B cell (primary cell): ENCODE measurements around the gene FKBP2. TPM values are rescaled to one million over a fixed set of nuclear protein-coding genes. Genes with fewer than 3 reads are reported as not detected.

Experiments used
- ATAC-seq: fragments of 200-7000 bp; cut with Tn5 transposase; one replicate; pipeline ENCODE4 v1.10.0; 2021; ENCODE audit warnings: low read depth, mild to moderate bottlenecking, moderate number of reproducible peaks, moderate library complexity
- CTCF ChIA-PET: fragments of 350-600 bp; sonication (Branson Sonifier 250); formaldehyde crosslinking; loops from one replicate; lab custom pipeline; 2021; ENCODE audit warnings: antibody characterized with exemption, inconsistent platforms; lab: Charles Lee
- POLR2A ChIA-PET: fragments of 350-600 bp; sonication (Branson Sonifier 250); formaldehyde crosslinking; loops from one replicate; lab custom pipeline; 2021; ENCODE audit warnings: antibody characterized with exemption; lab: Charles Lee
- DNase-seq: peaks from one replicate; pipeline ENCODE4 v3.0.0; 2013
- H2AFZ ChIP-seq: 2 replicates; pipeline ENCODE4 v1.6.1; 2012; ENCODE audit warnings: mild to moderate bottlenecking, low read depth, low read length; ENCODE audit not compliant: insufficient read depth, poor library complexity, severe bottlenecking
- H3K27ac ChIP-seq, 2 donors: 1 replicate in 1 of 2; 2 replicates in 1 of 2; pipeline ENCODE4 v1.5.1; 2012 to 2013; ENCODE audit warnings: low read length in 2 of 2, mild to moderate bottlenecking in 2 of 2, moderate library complexity in 1 of 2
- H3K27me3 ChIP-seq, 4 experiments: fragments of 200-600 bp in 1 of 4; sonication (generic) in 1 of 4; replicated peaks in 1 of 4; 1 replicate in 2 of 4; 2 replicates in 2 of 4; pipeline versions ENCODE4 v1.6.1 to v1.7.0; 2013 to 2016; ENCODE audit warnings: low read length in 3 of 4, mild to moderate bottlenecking in 2 of 4, mixed read lengths in 1 of 4, moderate library complexity in 1 of 4; ENCODE audit not compliant: insufficient read depth in 4 of 4, control insufficient read depth in 3 of 4; ENCODE audit errors: control extremely low read depth in 1 of 4
- H3K36me3 ChIP-seq, 2 experiments: replicated peaks in 1 of 2; 1 replicate in 1 of 2; 2 replicates in 1 of 2; pipeline versions ENCODE4 v1.6.1 to v1.7.1; 2013; ENCODE audit warnings: low read length in 1 of 2; ENCODE audit not compliant: insufficient read depth in 2 of 2, control insufficient read depth in 1 of 2; ENCODE audit errors: control extremely low read depth in 1 of 2, extremely low read depth in 1 of 2
- H3K4me1 ChIP-seq, 2 donors: fragments of 200-600 bp in 1 of 2; sonication (generic) in 1 of 2; 1 replicate in 1 of 2; 2 replicates in 1 of 2; pipeline versions ENCODE4 v1.5.1 to v1.6.1; 2013 to 2017; ENCODE audit warnings: low read length in 2 of 2; ENCODE audit not compliant: control insufficient read depth in 2 of 2, insufficient read depth in 2 of 2
- H3K4me2 ChIP-seq: replicated peaks from 2 replicates; pipeline ENCODE3; 2012; ENCODE audit warnings: mild to moderate bottlenecking, low read depth, low read length; ENCODE audit not compliant: poor library complexity, severe bottlenecking
- H3K4me3 ChIP-seq, 5 experiments: fragments of 200-600 bp in 1 of 5; sonication (generic) in 1 of 5; 1 replicate in 3 of 5; 2 replicates in 2 of 5; pipeline versions ENCODE4 v1.5.1 to v1.7.0; 2011 to 2016; ENCODE audit warnings: low read length in 4 of 5, mild to moderate bottlenecking in 4 of 5, low read depth in 2 of 5, control low read depth in 1 of 5, moderate library complexity in 1 of 5; ENCODE audit not compliant: insufficient read depth in 1 of 5; ENCODE audit errors: control extremely low read depth in 1 of 5, extremely low read depth in 1 of 5
- H3K79me2 ChIP-seq: fragments of 200-600 bp; sonication (generic); one replicate; pipeline ENCODE4 v1.6.0; 2016; ENCODE audit warnings: low read length; ENCODE audit not compliant: control insufficient read depth, insufficient read depth
- H3K9ac ChIP-seq: fragments of 200-600 bp; sonication (generic); 2 replicates; pipeline ENCODE4 v1.6.1; 2017; ENCODE audit warnings: mild to moderate bottlenecking, low read length, moderate library complexity
- H3K9me3 ChIP-seq, 3 donors: one replicate each; pipeline versions ENCODE4 v1.6.1 to v1.7.1; 2013; ENCODE audit warnings: low read length in 2 of 3; ENCODE audit not compliant: control insufficient read depth in 2 of 3, insufficient read depth in 1 of 3; ENCODE audit errors: control extremely low read depth in 1 of 3
- H4K20me1 ChIP-seq: 2 replicates; pipeline ENCODE4 v1.6.0; 2012; ENCODE audit warnings: mild to moderate bottlenecking, low read length; ENCODE audit not compliant: insufficient read depth, control insufficient read depth, poor library complexity, severe bottlenecking
- H3K27ac Mint-ChIP-seq: one replicate; pipeline ENCODE4 v1.8.0; 2021; ENCODE audit warnings: mixed read lengths
- H3K27me3 Mint-ChIP-seq: one replicate; pipeline ENCODE4 v1.8.0; 2021; ENCODE audit warnings: mixed read lengths
- H3K4me1 Mint-ChIP-seq: one replicate; pipeline ENCODE4 v1.8.0; 2021; ENCODE audit warnings: mixed read lengths
- H3K4me3 Mint-ChIP-seq: one replicate; pipeline ENCODE4 v1.8.0; 2021; ENCODE audit warnings: mixed read lengths
- H3K9me3 Mint-ChIP-seq: one replicate; pipeline ENCODE4 v1.8.0; 2022; ENCODE audit warnings: mixed read lengths; ENCODE audit not compliant: insufficient read depth
- CTCF ChIP-seq: fragments of 200-600 bp; IDR thresholded peaks from one replicate; pipeline ENCODE4 v1.8.0; 2022; ENCODE audit warnings: antibody characterized with exemption, mild to moderate bottlenecking
- EZH2 ChIP-seq: IDR thresholded peaks from 2 replicates; pipeline ENCODE4 v1.6.1; 2012; ENCODE audit warnings: borderline replicate concordance, low read depth, mild to moderate bottlenecking, moderate library complexity, low read length; ENCODE audit not compliant: insufficient read depth, poor library complexity, severe bottlenecking
- WGBS: methylation state at CpG from one replicate; pipeline ENCODE4 v1.1.5; 2013; ENCODE audit warnings: missing lambda C conversion rate; ENCODE audit not compliant: insufficient coverage; 5-methylcytosine and 5-hydroxymethylcytosine counted together
- intact Hi-C: fragments of 100-400 bp; cut with micrococcal nuclease; formaldehyde crosslinking; loops from one replicate; pipeline ENCODE4 v1.10.0; 2022
- polyA plus RNA-seq: library from polyadenylated mRNA; depleted of rRNA; stranded (reverse); fragments of >200 nt; gene quantifications from 2 replicates; pipeline ENCODE4 v1.2.3, GENCODE V29; 2012
- total RNA-seq, 2 donors: library from RNA; stranded (reverse); fragments of 120-200 nt in 1 of 2; gene quantifications; 1 replicate in 1 of 2; 2 replicates in 1 of 2; pipeline versions ENCODE4 v1.2.3 to v1.2.4, GENCODE V29; 2013 to 2022

FKBP2 gene
- total and polyA plus RNA-seq, 2 donors (not counting 1 experiment from before 2014, with no cell fraction given) = 23.7 to 38.2 TPM

- H3K9ac ChIP-seq = no peak overlapping the region
- peaks cover 5 to 14% of the 10 kb centered on the region in 2 donors for H3K4me1 ChIP-seq
- 96% methylated on average over 12 of the region's 15 CpGs for WGBS
- POLR2A ChIA-PET = interaction anchor here (0.7 to 1.2 kb wide), 2 partner anchors 10 to 207 kb away, joined by 3 to 4 read pairs; no protein-coding TSS in a partner anchor
- CTCF ChIA-PET = interaction anchor here (1.0 to 2.1 kb wide), 3 partner anchors 9 to 71 kb away, joined by 3 to 8 read pairs (median 4); partner anchors contain the start of genes BAD and CATSPERZ
- DNase-seq = no peak
- no peak overlapping the region for H2AFZ ChIP-seq
- no peaks in the 10 kb centered on the region for H4K20me1 ChIP-seq
- TF ChIP-seq CTCF (no peak), EZH2 (no peak)
- peaks cover 7% of the 10 kb centered on the region for H3K4me1 Mint-ChIP-seq
- H3K79me2 ChIP-seq = no peaks in the 10 kb centered on the region
- intact Hi-C loops = no loop called here
- H3K9me3 ChIP-seq = no peaks in the 10 kb centered on the region
- H3K27me3 ChIP-seq = no peaks in the 10 kb centered on the region
- no peak for ATAC-seq
- peaks cover 0 to 13% of the 10 kb centered on the region in 2 experiments for H3K36me3 ChIP-seq
- H3K4me2 ChIP-seq = no peak overlapping the region
- no peaks in the 10 kb centered on the region for H3K27me3 Mint-ChIP-seq
- no peaks in the 10 kb centered on the region for H3K9me3 Mint-ChIP-seq
- no peak overlapping the region for H3K27ac ChIP-seq
- no peak overlapping the region for H3K4me3 ChIP-seq
- no peak overlapping the region for H3K4me3 Mint-ChIP-seq
- no peak overlapping the region for H3K27ac Mint-ChIP-seq
Observed at GRCh38 chr11:64275031-64275800, 34.3 kb downstream of the FKBP2 start.

- WGBS = 100% methylated on average over 1 of the region's 2 CpGs
- CTCF ChIA-PET = interaction anchor here (1.1 to 2.1 kb wide), 2 partner anchors 25 to 71 kb away, joined by 4 to 8 read pairs; partner anchors contain the start of gene CATSPERZ
- Histone ChIP-seq H3K36me3 (peaks cover 0 to 13% of the 10 kb centered on the region in 2 experiments), H3K79me2 (no peaks in the 10 kb centered on the region), H3K27ac (no peak overlapping the region), H3K4me1 (peaks cover 5 to 8% of the 10 kb centered on the region in 2 donors), H2AFZ (no peak overlapping the region), H3K9me3 (no peaks in the 10 kb centered on the region), H3K9ac (no peak overlapping the region), H4K20me1 (no peaks in the 10 kb centered on the region), H3K4me2 (no peak overlapping the region), H3K27me3 (no peaks in the 10 kb centered on the region), H3K4me3 (no peak overlapping the region)
- no peak for DNase-seq
- Mint-ChIP-seq H3K27me3 (no peaks in the 10 kb centered on the region), H3K4me1 (peaks cover 4% of the 10 kb centered on the region), H3K9me3 (no peaks in the 10 kb centered on the region), H3K27ac (no peak overlapping the region), H3K4me3 (no peak overlapping the region)
- no peak for TF ChIP-seq CTCF
- TF ChIP-seq EZH2 = no peak
- intact Hi-C loops = no loop called here
- POLR2A ChIA-PET = interaction anchor here (1.2 kb wide), 1 partner anchor 9 kb away, joined by 3 read pairs; no protein-coding TSS in a partner anchor
- no peak for ATAC-seq
Observed at GRCh38 chr11:64275841-64276240, 34.9 kb downstream of the FKBP2 start.
